ENCODE measurements around the gene KRTAP10-3.

DNA sequence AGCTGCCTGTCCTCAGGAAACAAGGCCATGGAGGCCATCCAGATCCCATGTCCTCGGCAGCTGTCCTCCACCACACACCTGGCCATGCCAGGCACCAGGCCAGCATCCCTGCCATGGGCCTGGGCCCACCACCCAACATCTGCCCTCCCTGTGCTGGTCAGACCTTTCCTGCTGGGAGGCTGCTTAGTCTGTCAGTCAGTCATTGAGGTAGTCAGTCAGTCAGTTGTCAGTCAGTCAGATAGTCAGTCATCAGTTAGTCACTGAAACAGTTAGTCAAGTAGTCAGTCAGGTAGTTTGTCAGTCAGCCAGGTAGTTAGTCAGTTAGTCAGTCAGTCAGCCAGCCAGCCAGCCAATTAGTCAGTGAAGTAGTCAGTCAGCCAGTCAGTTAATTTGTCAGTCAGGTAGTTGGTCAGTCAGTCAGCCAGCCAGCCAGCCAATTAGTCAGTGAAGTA, 35.8 kb downstream of the KRTAP10-3 start:
- TF ChIP-seq, protein P1, sequence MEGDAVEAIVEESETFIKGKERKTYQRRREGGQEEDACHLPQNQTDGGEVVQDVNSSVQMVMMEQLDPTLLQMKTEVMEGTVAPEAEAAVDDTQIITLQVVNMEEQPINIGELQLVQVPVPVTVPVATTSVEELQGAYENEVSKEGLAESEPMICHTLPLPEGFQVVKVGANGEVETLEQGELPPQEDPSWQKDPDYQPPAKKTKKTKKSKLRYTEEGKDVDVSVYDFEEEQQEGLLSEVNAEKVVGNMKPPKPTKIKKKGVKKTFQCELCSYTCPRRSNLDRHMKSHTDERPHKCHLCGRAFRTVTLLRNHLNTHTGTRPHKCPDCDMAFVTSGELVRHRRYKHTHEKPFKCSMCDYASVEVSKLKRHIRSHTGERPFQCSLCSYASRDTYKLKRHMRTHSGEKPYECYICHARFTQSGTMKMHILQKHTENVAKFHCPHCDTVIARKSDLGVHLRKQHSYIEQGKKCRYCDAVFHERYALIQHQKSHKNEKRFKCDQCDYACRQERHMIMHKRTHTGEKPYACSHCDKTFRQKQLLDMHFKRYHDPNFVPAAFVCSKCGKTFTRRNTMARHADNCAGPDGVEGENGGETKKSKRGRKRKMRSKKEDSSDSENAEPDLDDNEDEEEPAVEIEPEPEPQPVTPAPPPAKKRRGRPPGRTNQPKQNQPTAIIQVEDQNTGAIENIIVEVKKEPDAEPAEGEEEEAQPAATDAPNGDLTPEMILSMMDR (IDR thresholded peaks at IDR 0.05): no peak
- no peak for TF ChIP-seq POLR2A (IDR thresholded peaks at IDR 0.05)

Data from body of pancreas (tissue), 4 donors.